Liver (tissue), 9 donors: ENCODE data around the gene ANKRD10. TPM values are rescaled to one million over a fixed set of nuclear protein-coding genes. Genes with fewer than 3 reads are reported as not detected.

Experiments
- DNase-seq: peaks from one replicate; pipeline ENCODE4 v3.0.0-alpha.2; 2017; ENCODE audit warnings: low spot score
- H3K27ac ChIP-seq, 2 donors: one replicate each; pipeline ENCODE4 v1.7.0; 2013; ENCODE audit warnings: inconsistent platforms in 2 of 2, low read length in 2 of 2, control low read depth in 1 of 2, low read depth in 1 of 2, mild to moderate bottlenecking in 1 of 2
- H3K27me3 ChIP-seq, 4 donors: one replicate each; pipeline versions ENCODE4 v1.6.1 to v1.7.0; 2013; ENCODE audit warnings: low read length in 3 of 4, inconsistent platforms in 1 of 4, mild to moderate bottlenecking in 1 of 4, moderate library complexity in 1 of 4; ENCODE audit not compliant: control insufficient read depth in 4 of 4, insufficient read depth in 4 of 4
- H3K36me3 ChIP-seq, 4 donors: one replicate each; pipeline versions ENCODE4 v1.6.1 to v1.7.0; 2013; ENCODE audit warnings: low read length in 3 of 4, mild to moderate bottlenecking in 3 of 4, low read depth in 1 of 4, moderate library complexity in 1 of 4; ENCODE audit not compliant: control insufficient read depth in 4 of 4, insufficient read depth in 3 of 4
- H3K4me1 ChIP-seq, 4 donors: one replicate each; pipeline versions ENCODE4 v1.6.1 to v1.7.0; 2013; ENCODE audit warnings: low read length in 3 of 4, mild to moderate bottlenecking in 3 of 4, moderate library complexity in 1 of 4; ENCODE audit not compliant: control insufficient read depth in 4 of 4, insufficient read depth in 4 of 4
- H3K4me3 ChIP-seq, 3 donors: one replicate each; pipeline versions ENCODE4 v1.6.1 to v1.7.0; 2013; ENCODE audit warnings: low read length in 3 of 3, control low read depth in 1 of 3, low read depth in 1 of 3, mild to moderate bottlenecking in 1 of 3
- H3K9ac ChIP-seq, 2 donors: one replicate each; pipeline ENCODE4 v1.7.0; 2013; ENCODE audit warnings: low read length in 2 of 2, mild to moderate bottlenecking in 2 of 2, moderate library complexity in 2 of 2, control low read depth in 1 of 2, low read depth in 1 of 2
- H3K9me3 ChIP-seq, 4 donors: one replicate each; pipeline versions ENCODE4 v1.6.1 to v1.7.0; 2013; ENCODE audit warnings: low read length in 3 of 4; ENCODE audit not compliant: control insufficient read depth in 4 of 4
- EGR1 ChIP-seq, 2 donors: IDR thresholded peaks; 2 replicates each; pipeline ENCODE4 v1.6.1; 2016 to 2018; ENCODE audit warnings: antibody characterized with exemption in 2 of 2, low read depth in 2 of 2
- FOXA1 ChIP-seq: IDR thresholded peaks from 2 replicates; pipeline ENCODE4 v1.6.1; 2016; ENCODE audit warnings: antibody characterized with exemption
- FOXA2 ChIP-seq: IDR thresholded peaks from 2 replicates; pipeline ENCODE4 v1.6.1; 2016; ENCODE audit warnings: antibody characterized with exemption
- GABPA ChIP-seq, 2 donors: IDR thresholded peaks in 1 of 2; conservative IDR thresholded peaks in 1 of 2; 2 replicates each; pipeline ENCODE4 v1.6.1; 2016; ENCODE audit warnings: antibody characterized with exemption in 2 of 2, mild to moderate bottlenecking in 1 of 2, moderate library complexity in 1 of 2
- HNF4A ChIP-seq, 2 donors: conservative IDR thresholded peaks; 2 replicates each; pipeline ENCODE4 v1.6.1; 2016; ENCODE audit warnings: antibody characterized with exemption in 2 of 2, mild to moderate bottlenecking in 2 of 2
- HNF4G ChIP-seq: IDR thresholded peaks from 2 replicates; pipeline ENCODE4 v1.6.1; 2016; ENCODE audit warnings: antibody characterized with exemption
- NR2F2 ChIP-seq: IDR thresholded peaks from 2 replicates; pipeline ENCODE4 v1.6.1; 2016; ENCODE audit warnings: antibody characterized with exemption
- RAD21 ChIP-seq, 2 donors: IDR thresholded peaks; 2 replicates each; pipeline ENCODE4 v1.6.1; 2016; ENCODE audit warnings: antibody characterized with exemption in 2 of 2, mild to moderate bottlenecking in 2 of 2
- RXRA ChIP-seq, 2 donors: IDR thresholded peaks; 2 replicates each; pipeline ENCODE4 v1.6.1; 2017 to 2018; ENCODE audit warnings: antibody characterized with exemption in 2 of 2, mild to moderate bottlenecking in 1 of 2
- SP1 ChIP-seq: IDR thresholded peaks from 2 replicates; pipeline ENCODE4 v1.6.1; 2018; ENCODE audit warnings: antibody characterized with exemption, mild to moderate bottlenecking
- YY1 ChIP-seq: IDR thresholded peaks from 2 replicates; pipeline ENCODE4 v1.6.1; 2016; ENCODE audit warnings: antibody characterized with exemption, mild to moderate bottlenecking
- WGBS: extraction: QIAGEN DNeasy Blood & Tissue Kit; methylation state at CpG from one replicate; pipeline ENCODE4 v1.1.7; 2013; 5-methylcytosine and 5-hydroxymethylcytosine counted together
- polyA plus RNA-seq, 2 donors: library from polyadenylated mRNA; stranded (reverse) in 1 of 2; unstranded in 1 of 2; fragments of 200-250 nt in 1 of 2; fragments of >200 nt in 1 of 2; fragmentation: Nextera tagmentation in 1 of 2; extraction: Ambion mirVana in 1 of 2; gene quantifications; one replicate each; pipeline versions ENCODE4 v1.2.1 to v1.2.3, GENCODE V29; 2013 to 2015
- total RNA-seq, 2 donors: library from RNA; depleted of rRNA; stranded (reverse); fragments of >200 nt; gene quantifications; one replicate each; pipeline ENCODE4 v1.2.3, GENCODE V29; 2014
- TF ChIP-seq, protein P1 (sequence below): IDR thresholded peaks from 2 replicates; pipeline ENCODE4 v1.6.1; 2016; ENCODE audit warnings: antibody characterized with exemption
- TF ChIP-seq, protein P2 (sequence below): IDR thresholded peaks from 2 replicates; pipeline ENCODE4 v1.6.1; 2016; ENCODE audit warnings: antibody characterized with exemption, mild to moderate bottlenecking
- TF ChIP-seq, protein P3 (sequence below): IDR thresholded peaks from 2 replicates; pipeline ENCODE4 v1.6.1; 2016; ENCODE audit warnings: antibody characterized with exemption
- TF ChIP-seq, protein P4 (sequence below): fragments of 150-350 bp; IDR thresholded peaks from 2 replicates; pipeline ENCODE4 v1.5.1; 2017; ENCODE audit warnings: improper control_type of control experiment, low read depth, low read length; ENCODE audit not compliant: missing input control
- TF ChIP-seq, protein P5 (sequence below): IDR thresholded peaks from 2 replicates; pipeline ENCODE4 v1.6.1; 2016; ENCODE audit warnings: antibody characterized with exemption
- donor health status: healthy.
- donor health status: healthy.
- donor health status: healthy.
- donor health status: healthy.
- donor health status: healthy.

Gene ANKRD10
- total and polyA plus RNA-seq, 4 donors: 18.8 to 74.1 (median 52.9) TPM

DNA sequence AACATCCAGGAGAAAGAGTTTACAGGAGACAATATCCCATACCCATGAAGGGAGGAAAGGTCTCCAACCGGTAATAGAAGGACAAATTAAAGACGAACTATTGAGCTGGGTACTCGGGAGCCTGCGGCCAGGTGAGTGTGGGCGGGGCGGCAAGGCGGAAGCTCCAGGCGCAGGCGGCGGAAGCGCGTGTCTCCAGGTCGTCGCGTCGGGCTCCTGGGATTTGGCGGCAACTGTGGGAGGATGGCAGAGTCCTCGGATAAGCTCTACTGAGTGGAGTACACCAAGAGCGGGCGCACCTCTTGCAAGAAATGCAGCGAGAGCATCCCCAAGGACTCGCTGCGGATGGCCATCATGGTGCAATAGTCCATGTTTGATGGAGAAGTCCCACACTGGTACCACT is 21.6 kb upstream of the ANKRD10 start:
- TF ChIP-seq EGR1 (IDR thresholded peaks at IDR 0.05; ENCODE audit: low read depth in 2 of 2): no peak
- no peak for TF ChIP-seq HNF4G
- no peak for TF ChIP-seq NR2F2
- no peak for TF ChIP-seq YY1
- TF ChIP-seq, protein P1, sequence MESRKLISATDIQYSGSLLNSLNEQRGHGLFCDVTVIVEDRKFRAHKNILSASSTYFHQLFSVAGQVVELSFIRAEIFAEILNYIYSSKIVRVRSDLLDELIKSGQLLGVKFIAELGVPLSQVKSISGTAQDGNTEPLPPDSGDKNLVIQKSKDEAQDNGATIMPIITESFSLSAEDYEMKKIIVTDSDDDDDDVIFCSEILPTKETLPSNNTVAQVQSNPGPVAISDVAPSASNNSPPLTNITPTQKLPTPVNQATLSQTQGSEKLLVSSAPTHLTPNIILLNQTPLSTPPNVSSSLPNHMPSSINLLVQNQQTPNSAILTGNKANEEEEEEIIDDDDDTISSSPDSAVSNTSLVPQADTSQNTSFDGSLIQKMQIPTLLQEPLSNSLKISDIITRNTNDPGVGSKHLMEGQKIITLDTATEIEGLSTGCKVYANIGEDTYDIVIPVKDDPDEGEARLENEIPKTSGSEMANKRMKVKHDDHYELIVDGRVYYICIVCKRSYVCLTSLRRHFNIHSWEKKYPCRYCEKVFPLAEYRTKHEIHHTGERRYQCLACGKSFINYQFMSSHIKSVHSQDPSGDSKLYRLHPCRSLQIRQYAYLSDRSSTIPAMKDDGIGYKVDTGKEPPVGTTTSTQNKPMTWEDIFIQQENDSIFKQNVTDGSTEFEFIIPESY: no peak
- TF ChIP-seq FOXA1: no peak
- TF ChIP-seq RAD21 (IDR thresholded peaks at IDR 0.05): no peak
- no peak for TF ChIP-seq FOXA2
- no peak for TF ChIP-seq HNF4A (conservative IDR thresholded peaks at IDR 0.05)
- TF ChIP-seq, protein P2, sequence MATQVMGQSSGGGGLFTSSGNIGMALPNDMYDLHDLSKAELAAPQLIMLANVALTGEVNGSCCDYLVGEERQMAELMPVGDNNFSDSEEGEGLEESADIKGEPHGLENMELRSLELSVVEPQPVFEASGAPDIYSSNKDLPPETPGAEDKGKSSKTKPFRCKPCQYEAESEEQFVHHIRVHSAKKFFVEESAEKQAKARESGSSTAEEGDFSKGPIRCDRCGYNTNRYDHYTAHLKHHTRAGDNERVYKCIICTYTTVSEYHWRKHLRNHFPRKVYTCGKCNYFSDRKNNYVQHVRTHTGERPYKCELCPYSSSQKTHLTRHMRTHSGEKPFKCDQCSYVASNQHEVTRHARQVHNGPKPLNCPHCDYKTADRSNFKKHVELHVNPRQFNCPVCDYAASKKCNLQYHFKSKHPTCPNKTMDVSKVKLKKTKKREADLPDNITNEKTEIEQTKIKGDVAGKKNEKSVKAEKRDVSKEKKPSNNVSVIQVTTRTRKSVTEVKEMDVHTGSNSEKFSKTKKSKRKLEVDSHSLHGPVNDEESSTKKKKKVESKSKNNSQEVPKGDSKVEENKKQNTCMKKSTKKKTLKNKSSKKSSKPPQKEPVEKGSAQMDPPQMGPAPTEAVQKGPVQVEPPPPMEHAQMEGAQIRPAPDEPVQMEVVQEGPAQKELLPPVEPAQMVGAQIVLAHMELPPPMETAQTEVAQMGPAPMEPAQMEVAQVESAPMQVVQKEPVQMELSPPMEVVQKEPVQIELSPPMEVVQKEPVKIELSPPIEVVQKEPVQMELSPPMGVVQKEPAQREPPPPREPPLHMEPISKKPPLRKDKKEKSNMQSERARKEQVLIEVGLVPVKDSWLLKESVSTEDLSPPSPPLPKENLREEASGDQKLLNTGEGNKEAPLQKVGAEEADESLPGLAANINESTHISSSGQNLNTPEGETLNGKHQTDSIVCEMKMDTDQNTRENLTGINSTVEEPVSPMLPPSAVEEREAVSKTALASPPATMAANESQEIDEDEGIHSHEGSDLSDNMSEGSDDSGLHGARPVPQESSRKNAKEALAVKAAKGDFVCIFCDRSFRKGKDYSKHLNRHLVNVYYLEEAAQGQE: no peak
- 95% methylated on average over 23 of the region's 23 CpGs for whole genome bisulfite sequencing
- Histone ChIP-seq H3K4me3 (no peak overlapping the region), H3K4me1 (no peaks in the 10 kb centered on the region), H3K9ac (no peak overlapping the region), H3K27ac (no peak overlapping the region), H3K9me3 (peaks cover 3 to 9% (median 6%) of the 10 kb centered on the region in 4 donors), H3K27me3 (no peaks in the 10 kb centered on the region), H3K36me3 (no peaks in the 10 kb centered on the region)
- no peak for DNase-seq

DNA sequence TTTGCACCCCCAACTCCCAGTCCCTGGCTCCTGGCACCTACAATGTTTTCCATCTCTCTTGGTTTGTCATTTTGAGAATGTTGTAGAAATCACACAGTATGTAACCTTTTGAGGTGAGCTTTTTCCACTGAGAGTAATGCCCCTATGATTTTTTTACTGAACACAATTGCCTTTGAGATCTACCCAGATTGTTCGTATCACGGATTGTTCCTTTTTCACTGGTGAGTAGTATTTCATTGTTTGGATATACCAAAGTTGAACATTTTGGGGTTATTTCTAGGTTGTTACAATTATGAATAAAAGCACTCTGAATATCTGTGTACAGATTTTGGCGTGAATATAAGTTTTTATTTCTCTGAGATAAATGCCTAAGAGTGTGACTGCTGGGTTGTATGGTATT is 17.7 kb upstream of the ANKRD10 start:
- no peaks in the 10 kb centered on the region for H3K36me3 ChIP-seq
- DNase-seq: no peak
- H3K9me3 ChIP-seq: peaks cover 3 to 11% (median 7%) of the 10 kb centered on the region in 4 donors
- WGBS: 85% methylated on average over 3 of the region's 3 CpGs
- H3K9ac ChIP-seq: no peak overlapping the region
- no peaks in the 10 kb centered on the region for H3K4me1 ChIP-seq
- no peaks in the 10 kb centered on the region for H3K27me3 ChIP-seq
- TF ChIP-seq HNF4G (no peak), EGR1 (IDR thresholded peaks at IDR 0.05; ENCODE audit: low read depth in 2 of 2) (no peak), SP1 (no peak), FOXA2 (no peak), RXRA (IDR thresholded peaks at IDR 0.05) (no peak), HNF4A (conservative IDR thresholded peaks at IDR 0.05) (no peak), RAD21 (IDR thresholded peaks at IDR 0.05) (no peak), GABPA (IDR thresholded peaks at IDR 0.05 in 1 of 2, conservative IDR thresholded peaks at IDR 0.05 in 1 of 2) (no peak), YY1 (no peak)
- TF ChIP-seq, protein P3, sequence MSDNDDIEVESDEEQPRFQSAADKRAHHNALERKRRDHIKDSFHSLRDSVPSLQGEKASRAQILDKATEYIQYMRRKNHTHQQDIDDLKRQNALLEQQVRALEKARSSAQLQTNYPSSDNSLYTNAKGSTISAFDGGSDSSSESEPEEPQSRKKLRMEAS: no peak
- TF ChIP-seq, protein P4, sequence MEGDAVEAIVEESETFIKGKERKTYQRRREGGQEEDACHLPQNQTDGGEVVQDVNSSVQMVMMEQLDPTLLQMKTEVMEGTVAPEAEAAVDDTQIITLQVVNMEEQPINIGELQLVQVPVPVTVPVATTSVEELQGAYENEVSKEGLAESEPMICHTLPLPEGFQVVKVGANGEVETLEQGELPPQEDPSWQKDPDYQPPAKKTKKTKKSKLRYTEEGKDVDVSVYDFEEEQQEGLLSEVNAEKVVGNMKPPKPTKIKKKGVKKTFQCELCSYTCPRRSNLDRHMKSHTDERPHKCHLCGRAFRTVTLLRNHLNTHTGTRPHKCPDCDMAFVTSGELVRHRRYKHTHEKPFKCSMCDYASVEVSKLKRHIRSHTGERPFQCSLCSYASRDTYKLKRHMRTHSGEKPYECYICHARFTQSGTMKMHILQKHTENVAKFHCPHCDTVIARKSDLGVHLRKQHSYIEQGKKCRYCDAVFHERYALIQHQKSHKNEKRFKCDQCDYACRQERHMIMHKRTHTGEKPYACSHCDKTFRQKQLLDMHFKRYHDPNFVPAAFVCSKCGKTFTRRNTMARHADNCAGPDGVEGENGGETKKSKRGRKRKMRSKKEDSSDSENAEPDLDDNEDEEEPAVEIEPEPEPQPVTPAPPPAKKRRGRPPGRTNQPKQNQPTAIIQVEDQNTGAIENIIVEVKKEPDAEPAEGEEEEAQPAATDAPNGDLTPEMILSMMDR: no peak
- TF ChIP-seq, protein P5, sequence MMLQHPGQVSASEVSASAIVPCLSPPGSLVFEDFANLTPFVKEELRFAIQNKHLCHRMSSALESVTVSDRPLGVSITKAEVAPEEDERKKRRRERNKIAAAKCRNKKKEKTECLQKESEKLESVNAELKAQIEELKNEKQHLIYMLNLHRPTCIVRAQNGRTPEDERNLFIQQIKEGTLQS: no peak
- TF ChIP-seq, protein P1: no peak
- TF ChIP-seq, protein P2: no peak
- no peak overlapping the region for H3K4me3 ChIP-seq
- no peak overlapping the region for H3K27ac ChIP-seq
